Measurements from ENCODE around the gene CSNK2A1.

DNA sequence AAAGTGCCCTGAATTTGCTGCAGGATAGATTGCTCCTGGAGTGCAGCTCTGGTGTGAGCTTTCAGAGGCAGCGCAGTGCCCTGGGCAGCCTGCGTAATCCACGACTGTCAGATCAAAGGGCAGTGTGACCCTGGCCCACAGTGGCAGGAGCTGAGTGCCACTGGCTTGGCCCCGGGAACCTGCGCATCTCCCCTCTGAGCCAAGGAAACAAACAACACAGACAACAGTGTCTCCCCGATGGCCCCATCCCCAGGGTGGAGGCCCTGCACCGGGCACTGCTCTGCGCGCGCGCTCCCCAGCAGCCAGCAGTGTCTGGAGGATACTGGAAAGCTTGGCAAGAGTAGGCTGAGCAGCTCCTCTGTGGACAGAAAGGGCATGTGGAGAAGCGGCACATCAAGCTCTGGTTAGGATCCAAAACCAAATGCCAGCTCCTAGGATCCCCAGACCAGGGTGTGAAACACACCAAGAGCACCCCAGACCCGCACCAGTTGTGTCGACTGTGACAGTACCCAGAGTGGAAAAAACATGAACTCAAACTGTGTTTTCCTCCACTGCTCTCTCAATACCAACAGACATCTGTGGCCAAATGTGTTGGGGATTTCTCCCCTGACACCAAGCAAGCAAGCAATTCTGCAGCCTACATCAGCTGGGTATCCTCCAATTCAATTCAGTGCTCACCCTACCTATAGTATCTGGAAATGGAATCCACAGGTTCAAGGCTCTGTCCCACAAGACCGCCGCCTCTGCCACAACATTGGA lies 108.8 kb downstream of the CSNK2A1 start:
- TF ChIP-seq, protein P1, sequence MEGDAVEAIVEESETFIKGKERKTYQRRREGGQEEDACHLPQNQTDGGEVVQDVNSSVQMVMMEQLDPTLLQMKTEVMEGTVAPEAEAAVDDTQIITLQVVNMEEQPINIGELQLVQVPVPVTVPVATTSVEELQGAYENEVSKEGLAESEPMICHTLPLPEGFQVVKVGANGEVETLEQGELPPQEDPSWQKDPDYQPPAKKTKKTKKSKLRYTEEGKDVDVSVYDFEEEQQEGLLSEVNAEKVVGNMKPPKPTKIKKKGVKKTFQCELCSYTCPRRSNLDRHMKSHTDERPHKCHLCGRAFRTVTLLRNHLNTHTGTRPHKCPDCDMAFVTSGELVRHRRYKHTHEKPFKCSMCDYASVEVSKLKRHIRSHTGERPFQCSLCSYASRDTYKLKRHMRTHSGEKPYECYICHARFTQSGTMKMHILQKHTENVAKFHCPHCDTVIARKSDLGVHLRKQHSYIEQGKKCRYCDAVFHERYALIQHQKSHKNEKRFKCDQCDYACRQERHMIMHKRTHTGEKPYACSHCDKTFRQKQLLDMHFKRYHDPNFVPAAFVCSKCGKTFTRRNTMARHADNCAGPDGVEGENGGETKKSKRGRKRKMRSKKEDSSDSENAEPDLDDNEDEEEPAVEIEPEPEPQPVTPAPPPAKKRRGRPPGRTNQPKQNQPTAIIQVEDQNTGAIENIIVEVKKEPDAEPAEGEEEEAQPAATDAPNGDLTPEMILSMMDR (IDR thresholded peaks at IDR 0.05), result no peak
- TF ChIP-seq POLR2AphosphoS5 (IDR thresholded peaks at IDR 0.05) (no peak), POLR2A (IDR thresholded peaks at IDR 0.05) (no peak), EP300 (IDR thresholded peaks at IDR 0.05) (no peak)
